C4-2B (cell line): ENCODE data around the gene SMIM14.

Experiments
- ZFX ChIP-seq: fragments of 450-650 bp; IDR thresholded peaks from 2 replicates; pipeline ENCODE4 v1.6.1; 2017
- TF ChIP-seq, protein P1 (sequence below): fragments of 450-650 bp; conservative IDR thresholded peaks from 2 replicates; pipeline ENCODE4 v1.5.1; 2017; ENCODE audit warnings: mild to moderate bottlenecking

DNA sequence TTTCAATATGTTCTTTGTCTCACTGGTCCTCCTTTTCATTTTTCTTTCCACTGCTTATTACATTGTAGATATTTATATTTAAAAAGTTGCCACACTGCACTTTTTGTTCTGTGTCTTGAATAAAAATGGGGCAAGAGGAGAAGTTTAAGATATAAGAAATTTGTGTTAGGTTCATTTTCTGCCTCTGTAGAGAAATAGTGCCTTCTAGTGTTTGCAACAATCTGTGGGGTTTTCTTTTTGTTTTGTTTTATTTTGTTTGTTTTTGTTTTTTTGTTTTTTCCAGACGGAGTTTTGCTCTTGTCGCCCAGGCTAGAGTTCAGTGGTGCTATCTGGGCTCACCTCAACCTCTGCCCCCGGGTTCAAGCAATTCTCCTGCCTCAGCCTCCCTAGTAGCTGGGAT, 20.1 kb upstream of the SMIM14 start:
- TF ChIP-seq, protein P1, sequence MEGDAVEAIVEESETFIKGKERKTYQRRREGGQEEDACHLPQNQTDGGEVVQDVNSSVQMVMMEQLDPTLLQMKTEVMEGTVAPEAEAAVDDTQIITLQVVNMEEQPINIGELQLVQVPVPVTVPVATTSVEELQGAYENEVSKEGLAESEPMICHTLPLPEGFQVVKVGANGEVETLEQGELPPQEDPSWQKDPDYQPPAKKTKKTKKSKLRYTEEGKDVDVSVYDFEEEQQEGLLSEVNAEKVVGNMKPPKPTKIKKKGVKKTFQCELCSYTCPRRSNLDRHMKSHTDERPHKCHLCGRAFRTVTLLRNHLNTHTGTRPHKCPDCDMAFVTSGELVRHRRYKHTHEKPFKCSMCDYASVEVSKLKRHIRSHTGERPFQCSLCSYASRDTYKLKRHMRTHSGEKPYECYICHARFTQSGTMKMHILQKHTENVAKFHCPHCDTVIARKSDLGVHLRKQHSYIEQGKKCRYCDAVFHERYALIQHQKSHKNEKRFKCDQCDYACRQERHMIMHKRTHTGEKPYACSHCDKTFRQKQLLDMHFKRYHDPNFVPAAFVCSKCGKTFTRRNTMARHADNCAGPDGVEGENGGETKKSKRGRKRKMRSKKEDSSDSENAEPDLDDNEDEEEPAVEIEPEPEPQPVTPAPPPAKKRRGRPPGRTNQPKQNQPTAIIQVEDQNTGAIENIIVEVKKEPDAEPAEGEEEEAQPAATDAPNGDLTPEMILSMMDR: no peak; the same call in 1 of the 2 replicates
- no peak for TF ChIP-seq ZFX
